HG02981 (cell line): ENCODE data around the gene DAAM1.

Experiments used
- ATAC-seq: cut with Tn5 transposase; IDR thresholded peaks from one replicate; pipeline ENCODE4 v1.9.1; 2021; ENCODE audit warnings: mild to moderate bottlenecking, moderate library complexity; ENCODE audit not compliant: unreplicated experiment

DAAM1 gene

DNA sequence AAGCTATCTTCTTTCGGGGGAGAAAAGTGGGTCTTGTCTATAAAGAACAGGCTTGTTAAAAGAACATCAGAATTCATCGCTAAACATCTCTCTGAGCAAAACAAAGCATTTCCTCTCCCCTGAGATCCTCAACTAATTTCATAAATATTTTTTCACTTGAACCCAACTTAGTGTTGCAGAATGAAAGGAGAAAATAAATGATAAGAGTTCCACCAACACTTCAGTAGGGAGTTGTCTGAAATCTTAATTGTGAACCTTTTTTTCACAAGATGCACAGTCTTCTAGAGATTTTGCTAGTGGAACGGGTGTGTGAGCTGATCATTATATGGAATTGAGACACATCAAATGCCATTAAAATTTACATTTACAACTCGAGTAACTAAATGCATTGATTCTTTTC is 1.3 kb upstream of the DAAM1 start:
- ATAC-seq: no peak

DNA sequence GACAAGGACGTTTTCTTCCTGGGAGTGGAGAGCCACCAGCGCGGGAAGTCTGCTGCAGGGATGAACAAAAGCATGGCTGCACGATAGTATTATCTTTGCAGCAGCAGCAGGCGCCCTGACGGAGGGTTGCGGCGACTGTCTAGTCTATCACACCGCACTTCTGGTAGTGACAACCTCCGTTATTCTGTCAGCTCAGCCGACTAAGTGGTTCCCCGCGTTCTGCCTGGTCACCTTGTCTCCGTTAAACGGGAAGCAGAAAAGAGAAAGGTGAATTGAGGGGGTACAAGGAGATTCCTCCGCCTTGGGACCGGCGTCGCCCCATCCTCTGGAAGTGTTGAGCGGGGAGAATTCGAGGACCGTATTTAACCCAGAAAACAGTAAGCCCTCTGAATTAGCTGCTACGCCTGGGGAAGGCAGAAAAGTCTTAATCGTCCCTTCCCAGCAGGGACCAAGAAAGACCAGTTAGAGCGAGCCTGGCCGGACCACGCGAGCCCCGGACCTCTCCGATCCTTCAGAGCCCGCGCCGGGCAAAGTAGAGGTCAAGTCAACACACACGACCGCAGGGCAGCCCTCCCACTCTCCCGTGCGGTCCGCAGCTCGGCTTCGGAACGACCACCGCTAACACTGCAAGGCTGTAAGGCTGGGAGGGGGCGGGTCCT is 536 bp upstream of the DAAM1 start:
- ATAC-seq: peak; percentile 5

DNA sequence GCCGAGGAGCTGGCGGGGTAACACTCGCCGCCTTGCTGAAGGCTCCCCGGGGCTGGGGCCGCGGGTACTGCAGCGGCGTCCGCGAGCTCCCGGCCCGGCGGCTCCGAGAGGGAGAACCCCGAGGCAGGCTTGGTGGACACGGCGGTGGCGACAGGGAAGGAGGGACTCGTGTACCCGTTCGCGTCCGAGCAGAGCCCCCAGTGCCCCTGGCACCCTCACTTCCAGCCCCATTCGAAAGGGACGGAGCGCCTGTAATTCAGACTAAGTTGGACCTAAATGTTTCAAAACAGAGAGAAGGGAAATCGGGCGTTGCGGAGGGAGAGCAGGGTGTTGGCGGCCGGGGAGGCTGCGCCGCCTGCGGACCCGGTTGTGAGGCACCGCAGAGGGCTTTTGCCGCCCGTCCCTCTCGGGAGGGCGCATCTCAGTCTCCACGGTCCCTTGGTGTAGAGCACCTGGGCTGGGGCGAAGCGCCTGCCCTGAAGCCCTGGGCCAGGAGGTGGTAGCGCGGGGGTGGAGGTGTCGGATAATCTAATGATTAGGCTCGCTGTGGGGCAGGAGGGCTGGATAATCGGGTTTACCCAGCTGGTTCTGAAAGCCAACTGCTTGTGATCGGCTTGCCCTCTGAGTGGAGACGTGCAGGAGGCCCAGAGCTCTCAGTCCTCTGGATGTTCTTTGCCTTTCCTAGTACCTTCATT is 771 bp downstream of the DAAM1 start:
- peak; percentile 7 for ATAC-seq

DNA sequence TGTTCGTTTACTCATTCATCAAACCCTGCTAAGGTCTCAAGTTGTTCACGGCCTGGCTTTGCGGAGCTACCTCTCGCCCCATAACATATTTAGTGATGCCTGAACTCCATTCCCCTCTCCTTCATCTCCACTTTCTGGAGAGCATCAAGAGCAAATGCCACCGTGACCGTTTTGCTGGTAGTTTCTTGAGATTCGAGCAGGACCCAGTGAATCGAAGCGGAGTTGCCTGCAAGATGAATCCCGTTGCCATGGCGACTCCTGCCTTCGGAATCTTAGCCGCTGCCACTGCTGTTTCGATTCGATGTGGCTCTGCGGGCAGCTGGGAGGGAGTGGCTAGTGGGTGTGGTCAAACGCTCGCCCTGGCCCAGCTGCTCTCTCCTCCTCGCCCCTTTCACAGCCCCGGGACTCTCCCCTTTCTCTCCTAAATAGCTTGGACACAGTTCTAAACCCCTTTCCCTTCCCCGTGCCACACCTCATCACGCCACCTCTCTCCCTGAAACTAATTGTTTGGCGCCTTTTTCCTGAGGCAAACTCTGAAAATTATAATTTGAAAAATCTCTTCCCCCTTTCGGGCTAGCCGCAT is 1.4 kb downstream of the DAAM1 start:
- ATAC-seq: peak; percentile 51

- ATAC-seq: peak; percentile 5
These were observed 1.9 kb downstream of the DAAM1 start for GRCh38 chr14:59190372-59190771.

DNA sequence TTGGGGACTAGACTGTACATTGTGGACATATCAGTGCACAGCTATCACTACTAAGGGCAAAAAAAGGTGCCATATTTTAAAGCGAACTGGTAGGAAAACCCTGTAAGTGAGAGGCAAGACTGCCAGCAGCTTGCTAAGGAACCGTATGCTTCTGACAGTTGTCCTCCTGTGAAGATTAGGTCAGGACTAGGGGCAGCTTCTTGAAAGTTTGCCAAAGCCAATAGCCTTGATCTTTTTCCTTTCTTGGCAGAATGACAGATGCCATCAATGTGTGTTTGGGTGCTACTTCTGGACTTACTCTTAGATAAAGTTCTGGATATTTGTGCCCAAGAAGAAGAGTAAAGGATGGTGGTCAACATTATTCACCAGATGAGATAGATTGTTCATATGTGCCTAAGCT is 7.4 kb downstream of the DAAM1 start:
- no peak for ATAC-seq

DNA sequence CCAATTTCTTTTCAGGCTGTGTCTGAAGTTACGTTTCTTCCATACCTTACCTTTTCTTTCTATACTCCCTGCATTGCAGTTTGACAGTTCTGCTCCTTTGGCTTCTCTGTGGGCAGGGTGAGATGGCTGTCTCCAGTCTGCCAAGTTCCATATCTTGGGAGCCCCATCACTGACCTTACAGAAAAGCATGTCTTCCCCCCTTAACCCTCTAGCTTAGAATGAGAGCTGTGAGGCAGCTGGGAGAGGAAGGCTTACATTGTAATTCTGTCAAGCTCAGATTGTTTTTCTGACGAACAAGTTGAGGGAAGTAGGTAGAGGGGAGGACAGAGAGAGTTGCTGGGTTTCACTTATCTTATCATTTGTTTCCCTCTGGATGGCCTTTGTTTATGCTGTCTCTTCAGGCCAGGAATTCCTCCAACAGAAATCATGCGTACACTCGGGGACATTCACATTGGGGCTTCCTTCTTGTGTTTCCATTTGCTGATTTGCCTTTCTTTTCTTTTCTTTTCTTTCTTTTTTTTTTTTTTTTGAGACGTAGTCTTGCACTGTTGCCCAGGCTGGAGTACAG is 9.3 kb downstream of the DAAM1 start:
- ATAC-seq: no peak

DNA sequence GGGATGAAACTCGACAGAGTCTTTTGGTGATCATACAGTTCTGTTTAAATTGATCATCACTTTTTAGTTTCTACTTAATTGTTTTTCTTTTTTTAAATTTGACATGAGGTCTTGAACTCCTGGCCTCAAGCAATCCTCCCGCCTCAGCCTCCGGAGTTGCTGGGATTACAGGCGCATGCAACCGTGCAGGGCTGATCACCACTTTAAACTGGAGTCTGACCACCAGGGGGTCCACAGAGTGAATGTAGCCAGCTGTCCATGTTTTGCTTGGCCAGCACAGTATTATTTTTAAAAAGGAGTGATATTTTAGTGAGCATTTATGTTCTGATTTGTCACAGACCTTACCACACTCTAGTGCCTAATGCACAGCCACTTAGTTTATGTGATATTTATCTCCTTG is 10.7 kb downstream of the DAAM1 start:
- no peak for ATAC-seq

GRCh38 chr14:59199614-59200013 is 11.1 kb downstream of the DAAM1 start:
- ATAC-seq: no peak

GRCh38 chr14:59200195-59200594 is 11.7 kb downstream of the DAAM1 start:
- no peak for ATAC-seq

DNA sequence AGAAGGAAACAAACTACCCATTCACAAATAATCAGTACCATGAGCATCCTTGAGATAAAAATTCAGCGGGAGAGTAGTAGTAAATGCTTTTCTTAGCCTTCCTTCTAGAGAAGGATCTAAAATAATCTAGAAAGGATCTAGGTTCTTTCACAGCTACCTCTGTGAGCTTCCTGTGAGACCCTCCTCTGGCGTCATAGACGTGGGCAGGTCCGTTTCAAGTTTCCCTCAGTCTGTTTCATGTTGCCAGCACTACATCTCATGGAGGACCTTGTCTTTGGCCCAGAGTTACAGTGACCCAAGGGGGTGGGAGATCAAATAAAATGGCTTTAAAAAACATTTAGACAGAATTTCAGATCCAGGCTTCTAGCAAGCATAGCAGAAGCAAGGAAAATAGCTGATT is 13.6 kb downstream of the DAAM1 start:
- no peak for ATAC-seq

GRCh38 chr14:59204305-59204704 is 15.8 kb downstream of the DAAM1 start:
- ATAC-seq: no peak

- no peak for ATAC-seq
These were observed 18.4 kb downstream of the DAAM1 start for GRCh38 chr14:59206892-59207291.

DNA sequence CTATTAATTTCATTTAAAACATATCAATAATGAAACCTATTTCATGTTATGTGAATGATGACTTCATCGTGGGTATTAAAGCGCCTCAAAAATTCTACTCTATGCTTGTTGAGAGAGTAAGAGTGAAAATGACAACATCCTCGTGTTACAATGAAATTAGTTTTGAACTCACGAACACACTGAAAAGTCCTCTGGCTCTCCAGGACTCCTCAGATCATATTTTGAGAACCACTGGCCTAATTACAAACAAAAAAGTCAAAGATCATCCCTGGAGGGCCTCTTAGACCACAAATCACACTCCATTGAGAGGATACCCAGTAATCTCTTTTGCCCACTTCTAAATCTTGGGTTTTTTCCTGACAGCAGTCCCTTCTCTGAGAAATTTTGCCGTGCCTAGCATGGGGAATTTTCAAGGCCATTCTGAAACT is 19.1 kb downstream of the DAAM1 start:
- ATAC-seq: peak; percentile 60

- ATAC-seq: no peak
These were observed 19.9 kb downstream of the DAAM1 start for GRCh38 chr14:59208224-59208814.

DNA sequence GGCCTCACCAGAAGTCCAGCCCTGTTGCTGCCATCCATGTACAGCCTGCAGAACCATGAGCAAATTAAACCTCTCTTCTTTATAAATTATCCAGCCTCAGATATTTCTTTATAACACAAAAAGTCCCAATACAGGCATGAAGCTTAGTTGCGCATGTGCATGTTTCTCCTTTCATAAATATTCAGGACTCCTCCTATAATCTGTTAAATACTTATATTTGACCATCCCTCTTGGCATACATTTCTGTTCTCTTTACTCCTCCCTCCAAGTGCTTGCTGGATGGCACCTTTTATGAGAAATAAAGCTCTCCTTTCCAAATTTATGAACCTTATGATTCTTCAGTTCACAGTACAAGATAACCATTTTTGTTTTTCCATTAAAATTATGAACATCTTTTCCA is 20.5 kb downstream of the DAAM1 start:
- no peak for ATAC-seq

DNA sequence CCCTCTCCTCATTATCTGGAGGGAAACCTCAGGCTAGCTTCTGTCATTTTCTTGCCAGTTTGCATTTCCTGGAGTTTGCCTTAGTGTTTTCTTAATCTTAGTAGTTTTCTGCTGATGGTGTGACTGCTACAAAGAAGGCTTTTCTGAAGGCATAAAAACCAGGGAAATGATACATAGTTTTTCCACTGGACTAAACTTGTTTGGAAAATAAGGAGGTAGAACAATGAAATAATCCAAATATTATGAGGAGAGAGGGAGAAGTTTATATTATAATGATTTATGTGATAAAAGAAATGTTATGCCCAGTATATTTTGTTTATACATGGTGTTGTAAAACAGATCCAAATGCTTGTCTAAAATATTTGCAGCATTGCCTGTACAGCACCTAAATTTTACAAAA is 22.2 kb downstream of the DAAM1 start:
- ATAC-seq: no peak

DNA sequence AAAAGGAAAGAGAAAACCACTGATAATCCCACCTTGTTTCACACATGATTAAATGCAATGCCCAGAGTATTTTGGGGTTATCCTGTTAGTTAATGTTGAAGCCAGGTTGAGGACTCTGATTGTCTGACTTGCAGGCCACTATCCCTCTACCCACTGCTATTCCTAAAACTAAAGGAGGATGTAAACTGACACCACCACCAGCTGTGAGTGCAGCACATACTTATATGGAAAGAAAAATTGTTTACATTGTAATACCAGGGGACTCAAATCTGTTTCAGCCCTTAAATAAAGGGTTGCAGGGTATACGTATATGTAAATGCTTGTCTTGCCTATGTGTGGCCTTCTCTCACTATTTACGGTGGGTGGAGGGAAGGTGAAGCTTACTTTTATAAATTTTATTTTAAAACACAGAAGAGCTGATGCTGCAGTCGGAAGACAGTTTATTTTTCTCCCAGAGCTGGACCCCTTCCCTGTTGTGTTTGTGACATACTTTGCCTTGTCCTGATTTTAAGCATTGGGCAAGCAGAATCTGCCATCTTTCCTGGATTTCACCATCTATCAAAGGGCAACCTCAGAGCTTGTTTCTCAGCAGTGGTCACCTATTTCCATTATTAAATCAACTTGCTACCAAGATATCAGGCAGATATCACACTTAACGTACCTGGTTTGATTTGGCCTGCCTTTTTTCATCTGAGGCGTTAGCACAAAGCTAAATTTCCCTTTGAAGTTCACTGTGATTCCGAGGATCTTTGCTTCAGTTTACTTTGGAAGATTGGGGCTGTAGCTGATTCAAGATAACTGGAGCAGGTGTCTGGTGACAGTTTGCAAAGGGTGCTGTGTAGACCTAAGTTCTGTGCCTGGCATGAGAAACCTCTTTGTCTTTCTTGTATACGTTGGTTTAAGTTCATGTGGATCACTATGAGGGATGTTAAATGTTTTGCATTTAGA is 25.2 kb downstream of the DAAM1 start:
- no peak for ATAC-seq

DNA sequence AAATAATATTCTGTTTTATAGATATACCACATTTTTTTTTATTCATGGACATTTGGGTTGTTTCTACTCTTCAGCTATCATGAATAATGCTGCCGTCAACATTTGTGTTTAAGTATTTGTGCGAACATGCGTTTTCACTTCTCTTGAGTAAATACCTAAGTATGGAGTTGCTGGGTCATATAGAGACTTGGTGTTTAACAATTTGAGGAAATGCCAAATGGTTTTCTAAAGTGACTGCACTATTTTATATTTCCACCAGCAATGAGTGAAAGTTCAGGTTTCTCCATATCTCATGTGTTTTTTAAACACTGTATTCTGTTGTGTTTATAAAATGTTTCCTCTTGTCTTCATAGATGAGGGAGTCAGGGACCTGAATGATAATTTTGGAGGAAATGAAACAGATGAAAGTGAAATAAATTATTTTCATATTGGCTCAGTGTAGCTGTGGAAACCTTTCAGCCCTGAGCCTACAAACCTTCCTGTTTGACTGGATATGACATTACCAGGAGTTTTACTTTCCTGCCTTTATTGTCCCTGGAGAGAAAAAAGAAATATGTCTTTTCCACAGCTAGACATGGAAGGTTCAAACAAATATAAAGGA is 26.3 kb downstream of the DAAM1 start:
- peak; percentile 63 for ATAC-seq

DNA sequence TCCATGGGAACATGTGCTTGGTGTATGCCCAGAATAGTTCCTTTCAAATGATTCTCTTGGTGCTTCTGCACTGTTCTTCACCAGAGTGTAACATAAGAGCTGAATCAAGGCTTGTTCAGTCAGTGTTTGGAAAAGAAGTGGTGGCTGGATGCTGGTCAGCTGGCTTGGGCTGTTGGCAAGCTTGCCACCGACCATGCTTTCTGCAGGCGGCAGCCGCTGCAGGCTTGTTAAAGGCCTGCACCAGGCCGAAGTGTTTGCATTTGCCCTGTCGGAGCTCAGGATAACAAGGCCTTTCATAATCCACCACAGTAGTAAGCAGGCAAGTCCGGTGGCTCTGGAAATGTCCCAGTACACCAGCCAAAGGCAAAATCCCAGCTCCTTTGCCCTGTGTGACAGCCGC is 26.9 kb downstream of the DAAM1 start:
- peak; percentile 20 for ATAC-seq
